GM12878 (cell line): ENCODE measurements around the gene CPT2. TPM values are rescaled to one million over a fixed set of nuclear protein-coding genes. Genes with fewer than 3 reads are reported as not detected.

Experiments used
- ATAC-seq: fragments of 200-7000 bp; cut with Tn5 transposase; 3 replicates; pipeline ENCODE4 v1.9.1; 2020; ENCODE audit warnings: mild to moderate bottlenecking, moderate library complexity
- BruUV-seq: library from RNA; stranded (reverse); fragments of 400-500 nt; replicated peaks from 2 replicates; lab custom pipeline; 2021; lab: Mats Ljungman, UMichigan
- CTCF ChIA-PET: fragments of 300-600 bp; sonication (Branson Sonifier 250); formaldehyde crosslinking; extraction: SDS; loops from one replicate; lab custom pipeline; 2021; ENCODE audit warnings: inconsistent platforms; lab: Yijun Ruan, JAX
- POLR2A ChIA-PET: fragments of 350-600 bp; formaldehyde crosslinking; extraction: SDS; loops from one replicate; lab custom pipeline; 2021; ENCODE audit warnings: inconsistent platforms; lab: Charles Lee
- RAD21 ChIA-PET: fragments of 300-600 bp; sonication (Branson Sonifier 250); formaldehyde crosslinking; loops from one replicate; lab custom pipeline; 2023; ENCODE audit warnings: antibody characterized with exemption; ENCODE audit not compliant: unreplicated experiment; lab: Charles Lee
- SMC1A ChIA-PET: fragments of 300-600 bp; sonication (Branson Sonifier 250); formaldehyde crosslinking; loops from one replicate; lab custom pipeline; 2023; ENCODE audit not compliant: unreplicated experiment, uncharacterized antibody; lab: Charles Lee
- DNase-seq: peaks from one replicate; pipeline ENCODE4 v3.0.0-alpha.2; 2011; ENCODE audit warnings: low read depth, low spot score
- FAIRE-seq: peaks from 3 replicates; lab custom pipeline; 2011; peaks lifted over from hg19 to GRCh38; lab: Jason Lieb, UNC
- H2AFZ ChIP-seq: 2 replicates; pipeline ENCODE4 v1.6.0; 2011; ENCODE audit warnings: low read depth, low read length, control low read depth; ENCODE audit not compliant: control insufficient read depth
- H3K27ac ChIP-seq: 2 replicates; pipeline ENCODE4 v1.5.1; 2011; ENCODE audit warnings: control low read depth; ENCODE audit not compliant: control insufficient read depth, insufficient read depth
- H3K27me3 ChIP-seq, 2 experiments: replicated peaks in 1 of 2; 2 replicates each; pipeline versions ENCODE4 v1.6.0 to v1.6.1; 2011; ENCODE audit warnings: low read length in 1 of 2; ENCODE audit not compliant: control insufficient read depth in 2 of 2, insufficient read depth in 2 of 2
- H3K36me3 ChIP-seq, 2 experiments: 2 replicates each; pipeline ENCODE4 v1.5.1; 2011; ENCODE audit warnings: low read length in 1 of 2; ENCODE audit not compliant: control insufficient read depth in 2 of 2, insufficient read depth in 2 of 2
- H3K4me1 ChIP-seq: 2 replicates; pipeline ENCODE4 v1.6.1; 2011; ENCODE audit warnings: mild to moderate bottlenecking, low read length, moderate library complexity, mixed read lengths; ENCODE audit not compliant: control insufficient read depth, insufficient read depth
- H3K4me2 ChIP-seq: 2 replicates; pipeline ENCODE4 v1.6.0; 2011; ENCODE audit warnings: control low read depth; ENCODE audit not compliant: control insufficient read depth, insufficient read depth
- H3K4me3 ChIP-seq: fragments of 200-600 bp; sonication (generic); 2 replicates; pipeline ENCODE4 v1.5.1; 2016
- H3K79me2 ChIP-seq: 2 replicates; pipeline ENCODE4 v1.6.0; 2011; ENCODE audit warnings: low read length; ENCODE audit not compliant: control insufficient read depth, insufficient read depth
- H3K9ac ChIP-seq: 2 replicates; pipeline ENCODE4 v1.8.0; 2011; ENCODE audit warnings: low read length, control low read depth, mixed read lengths; ENCODE audit not compliant: control insufficient read depth, insufficient read depth
- H3K9me3 ChIP-seq: replicated peaks from 3 replicates; pipeline ENCODE4 v1.5.1; 2011; ENCODE audit warnings: mild to moderate bottlenecking, low read length; ENCODE audit not compliant: control insufficient read depth, insufficient read depth
- H4K20me1 ChIP-seq: 2 replicates; pipeline ENCODE4 v1.6.0; 2011; ENCODE audit not compliant: control insufficient read depth, insufficient read depth
- BCL11A ChIP-seq: IDR thresholded peaks from 2 replicates; pipeline ENCODE4 v1.6.1; 2011; ENCODE audit warnings: low read depth, low read length
- CHD2 ChIP-seq: IDR thresholded peaks from 2 replicates; pipeline ENCODE4 v1.6.1; 2011; ENCODE audit warnings: low read depth, low read length, improper control_type of control experiment, borderline replicate concordance
- CREB1 ChIP-seq: IDR thresholded peaks from 2 replicates; pipeline ENCODE4 v1.6.1; 2012; ENCODE audit warnings: low read depth, mild to moderate bottlenecking, inconsistent platforms
- ESRRA ChIP-seq: IDR thresholded peaks from 2 replicates; pipeline ENCODE4 v1.6.1; 2012; ENCODE audit warnings: mild to moderate bottlenecking, low read length, improper control_type of control experiment
- HDAC2 ChIP-seq: fragments of 200-600 bp; sonication (generic); IDR thresholded peaks from 2 replicates; pipeline ENCODE4 v1.6.1; 2017
- HDGF ChIP-seq: fragments of 450-650 bp; IDR thresholded peaks from 2 replicates; pipeline ENCODE4 v1.6.1; 2016; ENCODE audit warnings: antibody characterized with exemption
- NR2C1 ChIP-seq: fragments of 450-650 bp; IDR thresholded peaks from 2 replicates; pipeline ENCODE4 v1.6.1; 2017; ENCODE audit warnings: antibody characterized with exemption, mild to moderate bottlenecking, moderate library complexity
- ZNF217 ChIP-seq: fragments of 450-650 bp; IDR thresholded peaks from 2 replicates; pipeline ENCODE4 v1.6.1; 2017; ENCODE audit warnings: antibody characterized with exemption, mild to moderate bottlenecking
- ZSCAN29 ChIP-seq: fragments of 450-650 bp; IDR thresholded peaks from 2 replicates; pipeline ENCODE4 v1.6.1; 2017; ENCODE audit warnings: mild to moderate bottlenecking, moderate library complexity
- WGBS: methylation state at CpG from one replicate; pipeline ENCODE4 v1.1.6; 2016; ENCODE audit warnings: low lambda C conversion rate; ENCODE audit not compliant: insufficient replicate concordance, insufficient coverage; ENCODE audit errors: missing lambda C conversion rate; 5-methylcytosine and 5-hydroxymethylcytosine counted together
- in situ Hi-C: fragments of 300-500 bp; cut with MboI; formaldehyde crosslinking; loops from 9 replicates; pipeline ENCODE4 v1.14.3; 2018; ENCODE audit warnings: mixed read lengths
- intact Hi-C: fragments of 100-400 bp; cut with micrococcal nuclease; formaldehyde crosslinking; loops from one replicate; pipeline ENCODE4 v1.14.2; 2022; ENCODE audit not compliant: unreplicated experiment
- polyA plus RNA-seq, 11 experiments: library from polyadenylated mRNA; depleted of rRNA in 4 of 11; unstranded in 6 of 11; stranded (reverse) in 5 of 11; fragments of >200 nt; fragmentation: Nextera tagmentation in 4 of 11; fragmentation: Illumina TruSeq in 1 of 11; extraction: Ambion mirVana in 4 of 11; extraction: Trizol in 1 of 11; gene quantifications; 1 replicate in 1 of 11; 2 replicates in 10 of 11; pipeline versions ENCODE4 v1.2.1 to v1.2.3, GENCODE V29; 2011 to 2016; ENCODE audit warnings: inconsistent platforms in 2 of 11, missing spikeins in 2 of 11, low read depth in 1 of 11
- total RNA-seq, 4 experiments: library from RNA; depleted of rRNA in 3 of 4; stranded (reverse); fragments of >200 nt in 3 of 4; fragmentation: Illumina TruSeq in 1 of 4; extraction: Trizol in 1 of 4; gene quantifications; 2 replicates each; pipeline versions ENCODE4 v1.2.1 to v1.2.3, GENCODE V29; 2013 to 2021
- TF ChIP-seq, protein P1 (sequence below): IDR thresholded peaks from 2 replicates; pipeline ENCODE4 v1.6.1; 2012; ENCODE audit warnings: low read depth, low read length, improper control_type of control experiment
- TF ChIP-seq, protein P2 (sequence below): fragments of 450-650 bp; formaldehyde crosslinking; IDR thresholded peaks from 2 replicates; pipeline ENCODE4 v1.4.0; 2020; ENCODE audit warnings: mild to moderate bottlenecking, moderate library complexity
- TF ChIP-seq, protein P3 (sequence below): IDR thresholded peaks from 2 replicates; pipeline ENCODE4 v1.6.1; 2012; ENCODE audit warnings: low read length, inconsistent platforms
- TF ChIP-seq, protein P4 (sequence below): fragments of 450-650 bp; IDR thresholded peaks from 2 replicates; pipeline ENCODE4 v1.6.1; 2016; ENCODE audit warnings: mild to moderate bottlenecking
- TF ChIP-seq, protein P5 (sequence below): fragments of 450-650 bp; IDR thresholded peaks from 2 replicates; pipeline ENCODE4 v1.6.1; 2017; ENCODE audit warnings: borderline replicate concordance

Gene CPT2
- total and polyA plus RNA-seq, 10 of the 15 experiments (the other 5 are each of a cell fraction or from before 2014, with no cell fraction given): 10.1 to 36.2 (median 26.3) TPM

DNA sequence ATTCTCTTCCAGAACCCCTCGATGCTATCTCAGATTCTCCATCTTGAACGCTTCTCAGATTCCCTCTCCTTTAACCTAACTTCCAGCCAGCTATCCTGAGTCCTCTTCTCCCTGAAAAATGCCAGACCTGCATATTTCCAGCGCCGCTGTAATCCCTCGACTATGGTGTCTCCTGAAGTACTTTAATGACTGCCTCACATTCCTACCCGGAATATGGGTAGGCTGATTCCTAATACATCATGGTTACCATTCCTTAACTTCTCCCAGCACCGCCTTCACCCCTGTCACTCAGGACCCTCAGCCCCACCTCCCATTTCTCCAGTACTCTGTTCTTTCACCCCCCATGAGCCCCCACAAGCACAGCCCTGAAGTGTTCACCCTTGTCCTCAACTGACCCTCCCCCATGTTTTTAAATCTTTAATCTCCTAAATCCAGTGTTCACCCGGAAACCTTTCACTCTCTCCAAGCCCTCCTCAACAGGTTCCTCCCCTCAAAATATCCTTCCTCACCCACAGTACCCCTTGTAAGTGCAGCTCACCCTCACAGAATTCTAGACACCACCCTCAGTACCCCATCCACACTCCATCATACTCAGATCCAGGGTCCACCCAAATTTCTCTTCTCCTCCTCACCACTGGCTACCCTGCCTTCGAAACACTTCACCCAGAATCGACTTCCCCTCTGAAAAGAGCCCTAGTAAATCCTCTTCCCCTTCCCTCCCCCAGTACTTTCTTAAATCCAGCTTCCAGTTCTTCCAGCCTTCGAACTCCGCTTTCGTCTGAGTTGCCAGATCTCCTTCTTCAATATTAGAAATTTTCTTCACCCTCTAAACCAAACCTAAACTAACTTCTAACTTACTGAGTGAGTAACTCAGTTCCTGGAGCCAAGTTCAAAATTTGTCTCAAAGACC, 922 bp downstream of the CPT2 start:
- H3K9ac ChIP-seq: peak overlapping the region; percentile 99
- TSS peak; percentile 72 for BruUV-seq
- WGBS: 39% methylated on average over 13 of the region's 13 CpGs
- peak overlapping the region; percentile 72 for H3K4me3 ChIP-seq
- SMC1A ChIA-PET: interaction anchor here (0.6 to 1.3 kb wide), 2 partner anchors 81 to 280 kb away, joined by 4 read pairs; no protein-coding TSS in a partner anchor
- no peak for DNase-seq
- H3K27ac ChIP-seq: peak overlapping the region; percentile 94
- H3K4me1 ChIP-seq: peaks cover 2% of the 10 kb centered on the region; the same call in 1 of the 2 replicates
- RAD21 ChIA-PET: interaction anchor here (1.0 kb wide), 1 partner anchor 193 kb away, joined by 3 read pairs; no protein-coding TSS in a partner anchor
- H3K9me3 ChIP-seq: no peaks in the 10 kb centered on the region
- H3K79me2 ChIP-seq: peaks cover 16% of the 10 kb centered on the region
- ATAC-seq: peak; percentile 5
- H4K20me1 ChIP-seq: no peaks in the 10 kb centered on the region
- H3K4me2 ChIP-seq: peak overlapping the region; percentile 92
- no peaks in the 10 kb centered on the region for H3K27me3 ChIP-seq
- peaks cover 0 to 4% of the 10 kb centered on the region in 2 experiments; a peak in 2 of 4 replicates for H3K36me3 ChIP-seq
- in situ Hi-C loops: loop anchor here (25.0 kb wide), 1 partner anchor 285 kb away; the partner anchor contains the start of gene ECHDC2
- CTCF ChIA-PET: interaction anchor here (0.6 to 1.6 kb wide), 6 partner anchors 13 to 1574 kb away, joined by 3 to 5 read pairs (median 4); no protein-coding TSS in a partner anchor
- intact Hi-C loops: loop anchor here (2.0 kb wide), 1 partner anchor 23 kb away; the partner anchor contains the start of gene CZIB
- no peak for FAIRE-seq
- H2AFZ ChIP-seq: peak overlapping the region; percentile 76
- POLR2A ChIA-PET: interaction anchor here (1.7 kb wide), 1 partner anchor 22 kb away, joined by 6 read pairs; no protein-coding TSS in a partner anchor
- TF ChIP-seq CREB1 (no peak), NR2C1 (no peak), HDAC2 (no peak), HDGF (0 out of 2 replicates have a peak, but pooled peaks have one; percentile 40), ESRRA (no peak), ZNF217 (no peak), CHD2 (no peak), ZSCAN29 (no peak), BCL11A (no peak)
- TF ChIP-seq, protein P1, sequence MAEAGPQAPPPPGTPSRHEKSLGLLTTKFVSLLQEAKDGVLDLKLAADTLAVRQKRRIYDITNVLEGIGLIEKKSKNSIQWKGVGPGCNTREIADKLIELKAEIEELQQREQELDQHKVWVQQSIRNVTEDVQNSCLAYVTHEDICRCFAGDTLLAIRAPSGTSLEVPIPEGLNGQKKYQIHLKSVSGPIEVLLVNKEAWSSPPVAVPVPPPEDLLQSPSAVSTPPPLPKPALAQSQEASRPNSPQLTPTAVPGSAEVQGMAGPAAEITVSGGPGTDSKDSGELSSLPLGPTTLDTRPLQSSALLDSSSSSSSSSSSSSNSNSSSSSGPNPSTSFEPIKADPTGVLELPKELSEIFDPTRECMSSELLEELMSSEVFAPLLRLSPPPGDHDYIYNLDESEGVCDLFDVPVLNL: no peak
- TF ChIP-seq, protein P2, sequence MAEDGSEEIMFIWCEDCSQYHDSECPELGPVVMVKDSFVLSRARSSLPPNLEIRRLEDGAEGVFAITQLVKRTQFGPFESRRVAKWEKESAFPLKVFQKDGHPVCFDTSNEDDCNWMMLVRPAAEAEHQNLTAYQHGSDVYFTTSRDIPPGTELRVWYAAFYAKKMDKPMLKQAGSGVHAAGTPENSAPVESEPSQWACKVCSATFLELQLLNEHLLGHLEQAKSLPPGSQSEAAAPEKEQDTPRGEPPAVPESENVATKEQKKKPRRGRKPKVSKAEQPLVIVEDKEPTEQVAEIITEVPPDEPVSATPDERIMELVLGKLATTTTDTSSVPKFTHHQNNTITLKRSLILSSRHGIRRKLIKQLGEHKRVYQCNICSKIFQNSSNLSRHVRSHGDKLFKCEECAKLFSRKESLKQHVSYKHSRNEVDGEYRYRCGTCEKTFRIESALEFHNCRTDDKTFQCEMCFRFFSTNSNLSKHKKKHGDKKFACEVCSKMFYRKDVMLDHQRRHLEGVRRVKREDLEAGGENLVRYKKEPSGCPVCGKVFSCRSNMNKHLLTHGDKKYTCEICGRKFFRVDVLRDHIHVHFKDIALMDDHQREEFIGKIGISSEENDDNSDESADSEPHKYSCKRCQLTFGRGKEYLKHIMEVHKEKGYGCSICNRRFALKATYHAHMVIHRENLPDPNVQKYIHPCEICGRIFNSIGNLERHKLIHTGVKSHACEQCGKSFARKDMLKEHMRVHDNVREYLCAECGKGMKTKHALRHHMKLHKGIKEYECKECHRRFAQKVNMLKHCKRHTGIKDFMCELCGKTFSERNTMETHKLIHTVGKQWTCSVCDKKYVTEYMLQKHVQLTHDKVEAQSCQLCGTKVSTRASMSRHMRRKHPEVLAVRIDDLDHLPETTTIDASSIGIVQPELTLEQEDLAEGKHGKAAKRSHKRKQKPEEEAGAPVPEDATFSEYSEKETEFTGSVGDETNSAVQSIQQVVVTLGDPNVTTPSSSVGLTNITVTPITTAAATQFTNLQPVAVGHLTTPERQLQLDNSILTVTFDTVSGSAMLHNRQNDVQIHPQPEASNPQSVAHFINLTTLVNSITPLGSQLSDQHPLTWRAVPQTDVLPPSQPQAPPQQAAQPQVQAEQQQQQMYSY (CRISPR knock-in tag): no peak
- TF ChIP-seq, protein P3, sequence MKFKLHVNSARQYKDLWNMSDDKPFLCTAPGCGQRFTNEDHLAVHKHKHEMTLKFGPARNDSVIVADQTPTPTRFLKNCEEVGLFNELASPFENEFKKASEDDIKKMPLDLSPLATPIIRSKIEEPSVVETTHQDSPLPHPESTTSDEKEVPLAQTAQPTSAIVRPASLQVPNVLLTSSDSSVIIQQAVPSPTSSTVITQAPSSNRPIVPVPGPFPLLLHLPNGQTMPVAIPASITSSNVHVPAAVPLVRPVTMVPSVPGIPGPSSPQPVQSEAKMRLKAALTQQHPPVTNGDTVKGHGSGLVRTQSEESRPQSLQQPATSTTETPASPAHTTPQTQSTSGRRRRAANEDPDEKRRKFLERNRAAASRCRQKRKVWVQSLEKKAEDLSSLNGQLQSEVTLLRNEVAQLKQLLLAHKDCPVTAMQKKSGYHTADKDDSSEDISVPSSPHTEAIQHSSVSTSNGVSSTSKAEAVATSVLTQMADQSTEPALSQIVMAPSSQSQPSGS: no peak
- TF ChIP-seq, protein P4, sequence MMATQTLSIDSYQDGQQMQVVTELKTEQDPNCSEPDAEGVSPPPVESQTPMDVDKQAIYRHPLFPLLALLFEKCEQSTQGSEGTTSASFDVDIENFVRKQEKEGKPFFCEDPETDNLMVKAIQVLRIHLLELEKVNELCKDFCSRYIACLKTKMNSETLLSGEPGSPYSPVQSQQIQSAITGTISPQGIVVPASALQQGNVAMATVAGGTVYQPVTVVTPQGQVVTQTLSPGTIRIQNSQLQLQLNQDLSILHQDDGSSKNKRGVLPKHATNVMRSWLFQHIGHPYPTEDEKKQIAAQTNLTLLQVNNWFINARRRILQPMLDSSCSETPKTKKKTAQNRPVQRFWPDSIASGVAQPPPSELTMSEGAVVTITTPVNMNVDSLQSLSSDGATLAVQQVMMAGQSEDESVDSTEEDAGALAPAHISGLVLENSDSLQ: peak; percentile 89
- TF ChIP-seq, protein P5, sequence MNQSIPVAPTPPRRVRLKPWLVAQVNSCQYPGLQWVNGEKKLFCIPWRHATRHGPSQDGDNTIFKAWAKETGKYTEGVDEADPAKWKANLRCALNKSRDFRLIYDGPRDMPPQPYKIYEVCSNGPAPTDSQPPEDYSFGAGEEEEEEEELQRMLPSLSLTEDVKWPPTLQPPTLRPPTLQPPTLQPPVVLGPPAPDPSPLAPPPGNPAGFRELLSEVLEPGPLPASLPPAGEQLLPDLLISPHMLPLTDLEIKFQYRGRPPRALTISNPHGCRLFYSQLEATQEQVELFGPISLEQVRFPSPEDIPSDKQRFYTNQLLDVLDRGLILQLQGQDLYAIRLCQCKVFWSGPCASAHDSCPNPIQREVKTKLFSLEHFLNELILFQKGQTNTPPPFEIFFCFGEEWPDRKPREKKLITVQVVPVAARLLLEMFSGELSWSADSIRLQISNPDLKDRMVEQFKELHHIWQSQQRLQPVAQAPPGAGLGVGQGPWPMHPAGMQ: no peak
